Activated naive CD4-positive, alpha-beta T cell treated with anti-CD3 and anti-CD28 coated beads, Interleukin-2, amount 10 ng/mL, durations not matched to agents 7 days and 5 days (primary cell): ENCODE results near the gene SOBP.

Source experiments
- CTCF ChIA-PET: fragments of 350-600 bp; sonication (Branson Sonifier 250); formaldehyde crosslinking; loops from one replicate; lab custom pipeline; 2021; ENCODE audit warnings: antibody characterized with exemption; lab: Charles Lee
- DNase-seq: peaks from one replicate; pipeline ENCODE4 v3.0.0-alpha.2; 2020
- H3K27ac Mint-ChIP-seq: one replicate; pipeline ENCODE4 v1.8.0; 2021; ENCODE audit warnings: mild to moderate bottlenecking, moderate library complexity, mixed read lengths
- H3K27me3 Mint-ChIP-seq: one replicate; pipeline ENCODE4 v1.8.0; 2021; ENCODE audit warnings: mild to moderate bottlenecking, mixed read lengths
- H3K36me3 Mint-ChIP-seq: one replicate; pipeline ENCODE4 v1.8.0; 2021; ENCODE audit warnings: mixed read lengths
- H3K4me1 Mint-ChIP-seq: one replicate; pipeline ENCODE4 v1.8.0; 2021; ENCODE audit warnings: mixed read lengths
- H3K4me3 Mint-ChIP-seq: one replicate; pipeline ENCODE4 v1.8.0; 2021; ENCODE audit warnings: mild to moderate bottlenecking, moderate library complexity, mixed read lengths
- H3K9me3 Mint-ChIP-seq: one replicate; pipeline ENCODE4 v1.8.0; 2021; ENCODE audit warnings: mixed read lengths

The SOBP gene

DNA sequence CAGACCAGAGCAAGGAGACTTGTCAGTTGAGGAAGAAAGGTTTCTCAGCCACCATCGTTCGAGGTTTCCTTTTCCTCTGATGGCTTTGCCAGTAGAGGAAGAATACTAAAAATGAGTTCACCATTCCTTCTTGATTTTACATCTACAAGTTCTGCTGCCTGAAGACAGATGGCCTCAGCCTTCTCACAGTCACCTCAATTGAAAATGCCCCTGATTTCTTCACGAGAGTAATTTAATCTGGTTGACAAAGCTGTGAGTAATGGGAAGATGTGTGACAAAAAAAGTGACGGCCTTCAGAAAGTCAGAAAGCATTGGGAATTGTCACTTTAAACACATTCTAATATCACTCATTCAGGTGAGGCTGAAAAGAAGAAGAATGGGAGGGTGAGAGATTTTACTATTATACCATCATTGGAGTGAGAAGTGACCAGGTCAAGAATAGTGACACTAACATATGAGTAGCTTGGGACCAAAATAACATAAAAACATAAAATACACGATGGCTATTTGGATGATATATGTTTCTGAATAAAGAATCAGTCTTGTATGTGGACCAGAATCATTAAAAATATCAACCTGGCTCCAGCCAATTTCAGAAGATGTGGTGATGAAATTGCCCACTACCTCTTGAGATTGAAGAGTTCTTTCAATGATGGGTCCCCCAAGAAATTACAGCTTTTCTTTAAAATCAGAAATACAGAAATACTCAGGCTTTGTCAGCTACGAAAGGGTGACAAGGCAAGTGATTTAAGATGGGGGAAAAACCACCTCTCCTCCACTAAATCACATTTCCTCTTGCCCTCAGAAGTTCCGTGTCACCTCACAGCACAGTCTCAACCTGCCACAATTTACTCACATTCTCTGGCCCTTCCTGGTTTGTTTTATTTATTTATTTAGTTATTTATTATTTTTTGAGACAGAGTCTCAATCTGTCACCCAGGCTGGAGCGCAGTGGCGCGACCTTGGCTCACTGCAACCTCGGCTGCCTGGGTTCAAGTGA is 147.7 kb downstream of the SOBP start:
- H3K27ac Mint-ChIP-seq, result no peak overlapping the region
- CTCF ChIA-PET, result interaction anchor here (0.9 kb wide), 1 partner anchor 10 kb away, joined by 3 read pairs; no protein-coding TSS in a partner anchor
- H3K9me3 Mint-ChIP-seq, result no peaks in the 10 kb centered on the region
- H3K36me3 Mint-ChIP-seq, result no peaks in the 10 kb centered on the region
- peaks cover 89% of the 10 kb centered on the region for H3K27me3 Mint-ChIP-seq
- peaks cover 7% of the 10 kb centered on the region for H3K4me1 Mint-ChIP-seq
- H3K4me3 Mint-ChIP-seq, result no peak overlapping the region
- DNase-seq, result no peak

- no peaks in the 10 kb centered on the region for H3K9me3 Mint-ChIP-seq
- peaks cover 80% of the 10 kb centered on the region for H3K27me3 Mint-ChIP-seq
- H3K36me3 Mint-ChIP-seq, result no peaks in the 10 kb centered on the region
- peaks cover 4% of the 10 kb centered on the region for H3K4me1 Mint-ChIP-seq
- DNase-seq, result no peak
- CTCF ChIA-PET, result interaction anchor here (0.6 kb wide), 1 partner anchor 17 kb away, joined by 3 read pairs; no protein-coding TSS in a partner anchor
- no peak overlapping the region for H3K4me3 Mint-ChIP-seq
- H3K27ac Mint-ChIP-seq, result no peak overlapping the region
These were observed 148.6 kb downstream of the SOBP start for GRCh38 chr6:107638493-107638892.

- no peaks in the 10 kb centered on the region for H3K36me3 Mint-ChIP-seq
- peaks cover 76% of the 10 kb centered on the region for H3K27me3 Mint-ChIP-seq
- H3K4me3 Mint-ChIP-seq, result no peak overlapping the region
- no peak for DNase-seq
- CTCF ChIA-PET, result no interaction called here
- H3K27ac Mint-ChIP-seq, result no peak overlapping the region
- H3K4me1 Mint-ChIP-seq, result no peaks in the 10 kb centered on the region
- H3K9me3 Mint-ChIP-seq, result no peaks in the 10 kb centered on the region
These were observed 149.6 kb downstream of the SOBP start for GRCh38 chr6:107639511-107639910.

DNA sequence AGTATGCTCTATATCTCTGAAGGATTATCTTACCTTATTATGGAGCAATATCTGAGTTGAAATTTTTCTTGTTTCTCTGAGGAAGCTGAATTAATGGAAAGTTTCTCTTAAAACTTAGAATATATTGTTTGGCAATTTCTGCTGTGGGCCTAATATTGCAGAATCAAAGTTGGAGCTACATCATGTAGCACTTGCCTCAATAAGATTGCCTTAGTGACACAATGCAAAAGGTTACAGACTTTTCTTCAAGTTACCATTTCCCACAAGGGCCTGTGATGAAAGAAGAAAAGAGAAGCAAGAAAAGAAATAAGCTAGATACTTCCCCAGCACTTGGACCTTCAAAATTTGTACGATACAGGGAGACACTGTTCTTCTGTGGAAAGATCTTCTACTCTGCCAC is 151.2 kb downstream of the SOBP start:
- CTCF ChIA-PET, result no interaction called here
- Mint-ChIP-seq H3K4me1 (no peaks in the 10 kb centered on the region), H3K27me3 (peaks cover 67% of the 10 kb centered on the region), H3K4me3 (no peak overlapping the region), H3K36me3 (no peaks in the 10 kb centered on the region), H3K27ac (no peak overlapping the region), H3K9me3 (no peaks in the 10 kb centered on the region)
- no peak for DNase-seq

DNA sequence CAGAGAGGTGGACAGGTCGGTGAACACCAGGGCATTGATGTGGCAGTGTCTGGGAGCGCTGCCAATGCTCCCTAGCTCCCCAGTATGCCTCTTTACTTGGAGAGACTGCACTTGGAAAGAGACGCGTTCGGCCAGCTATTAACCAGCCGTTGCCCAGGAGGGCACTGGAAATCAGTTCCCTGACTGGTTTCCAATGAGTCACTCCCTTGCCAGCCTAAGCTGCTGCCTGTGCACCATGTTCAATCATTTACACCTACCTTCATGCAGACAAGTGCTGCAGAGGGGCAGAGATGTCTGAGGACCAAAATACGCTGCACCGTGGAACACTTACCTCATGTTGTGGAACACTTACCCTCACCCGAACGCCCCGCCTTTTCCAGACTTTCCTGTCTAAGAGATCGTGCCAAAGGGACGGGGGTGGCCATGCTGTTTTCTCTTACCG is 151.6 kb downstream of the SOBP start:
- Mint-ChIP-seq H3K4me3 (no peak overlapping the region), H3K9me3 (no peaks in the 10 kb centered on the region)

DNA sequence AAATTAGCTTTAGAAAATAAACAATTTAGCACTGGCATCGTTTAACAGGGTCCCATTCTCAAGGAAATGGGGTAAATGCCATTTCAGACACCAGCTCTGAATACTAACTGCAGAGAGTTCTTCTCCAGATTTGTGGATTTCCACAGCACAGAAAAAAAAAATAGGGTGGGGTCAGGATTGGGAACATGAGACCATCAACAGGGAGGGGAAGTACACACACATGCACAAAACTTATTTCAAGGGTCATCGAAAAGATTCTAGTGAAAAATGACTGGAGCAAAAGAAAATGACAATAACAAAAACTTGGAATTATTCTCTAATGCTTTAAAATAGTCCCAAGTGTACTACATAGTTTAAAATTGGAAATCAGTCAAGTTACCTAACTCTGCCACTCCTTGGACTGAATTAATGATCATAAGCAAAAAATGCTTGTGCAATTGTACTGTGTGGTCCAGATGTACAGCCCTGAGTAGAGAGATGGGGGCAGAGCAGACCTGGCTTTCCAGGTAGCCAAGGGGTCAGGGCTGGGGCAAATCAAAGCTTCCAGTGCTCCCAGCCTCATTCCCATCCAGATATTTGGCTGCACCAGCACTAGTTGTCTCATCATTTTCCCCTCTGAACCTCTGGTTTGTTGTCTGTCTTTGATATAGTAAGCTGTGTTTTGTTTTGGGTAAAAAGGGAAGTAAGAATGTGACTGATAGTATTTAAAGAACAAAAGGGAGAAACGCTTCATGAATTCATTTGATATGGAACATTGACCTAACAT is 152.4 kb downstream of the SOBP start:
- peaks cover 65% of the 10 kb centered on the region for H3K27me3 Mint-ChIP-seq
- H3K4me3 Mint-ChIP-seq, result no peak overlapping the region
- CTCF ChIA-PET, result interaction anchor here (1.2 to 1.8 kb wide), 3 partner anchors 11 to 29 kb away, joined by 3 to 6 read pairs (median 4); no protein-coding TSS in a partner anchor
- no peaks in the 10 kb centered on the region for H3K9me3 Mint-ChIP-seq
- H3K4me1 Mint-ChIP-seq, result no peaks in the 10 kb centered on the region
- no peak overlapping the region for H3K27ac Mint-ChIP-seq
- DNase-seq, result no peak
- no peaks in the 10 kb centered on the region for H3K36me3 Mint-ChIP-seq

More for the DNA sequence above, 151.6 kb downstream of the SOBP start:
- Mint-ChIP-seq H3K27ac (no peak overlapping the region), H3K4me1 (no peaks in the 10 kb centered on the region), H3K36me3 (no peaks in the 10 kb centered on the region), H3K27me3 (peaks cover 67% of the 10 kb centered on the region)
- no peak for DNase-seq
- CTCF ChIA-PET, result no interaction called here

DNA sequence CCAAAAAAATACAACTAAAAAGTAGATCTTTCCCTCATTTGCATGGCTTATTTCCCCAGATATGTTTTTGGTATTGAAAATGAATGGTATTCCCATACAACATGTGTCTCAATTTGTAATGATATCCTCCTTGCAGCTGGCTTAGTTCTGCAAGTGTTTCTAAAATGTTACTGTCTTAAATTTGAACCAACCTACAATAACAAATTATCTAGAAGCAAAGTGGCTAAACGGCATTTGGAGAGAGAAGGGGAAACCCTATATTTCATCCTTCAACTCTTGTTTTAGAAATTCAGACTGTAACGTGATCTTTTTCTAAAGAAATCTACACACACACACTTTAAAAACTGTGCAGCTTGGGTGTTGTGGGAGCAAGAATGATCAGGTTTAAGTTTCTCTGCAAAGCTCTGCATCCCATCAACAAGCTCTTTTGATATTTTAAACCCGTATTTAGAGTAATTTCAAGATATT is 153.0 kb downstream of the SOBP start:
- Mint-ChIP-seq H3K9me3 (no peaks in the 10 kb centered on the region), H3K36me3 (no peaks in the 10 kb centered on the region), H3K27me3 (peaks cover 66% of the 10 kb centered on the region), H3K4me1 (no peaks in the 10 kb centered on the region), H3K4me3 (no peak overlapping the region), H3K27ac (no peak overlapping the region)
- CTCF ChIA-PET, result interaction anchor here (1.2 to 1.8 kb wide), 3 partner anchors 10 to 28 kb away, joined by 3 to 6 read pairs (median 4); no protein-coding TSS in a partner anchor
- DNase-seq, result no peak

- Mint-ChIP-seq H3K4me1 (no peaks in the 10 kb centered on the region), H3K4me3 (no peak overlapping the region), H3K27ac (no peak overlapping the region), H3K36me3 (no peaks in the 10 kb centered on the region), H3K9me3 (no peaks in the 10 kb centered on the region), H3K27me3 (peaks cover 53% of the 10 kb centered on the region)
- CTCF ChIA-PET, result interaction anchor here (0.6 kb wide), 1 partner anchor 531 kb away, joined by 6 read pairs; no protein-coding TSS in a partner anchor
- DNase-seq, result no peak
These were observed 154.6 kb downstream of the SOBP start for GRCh38 chr6:107644513-107644912.

DNA sequence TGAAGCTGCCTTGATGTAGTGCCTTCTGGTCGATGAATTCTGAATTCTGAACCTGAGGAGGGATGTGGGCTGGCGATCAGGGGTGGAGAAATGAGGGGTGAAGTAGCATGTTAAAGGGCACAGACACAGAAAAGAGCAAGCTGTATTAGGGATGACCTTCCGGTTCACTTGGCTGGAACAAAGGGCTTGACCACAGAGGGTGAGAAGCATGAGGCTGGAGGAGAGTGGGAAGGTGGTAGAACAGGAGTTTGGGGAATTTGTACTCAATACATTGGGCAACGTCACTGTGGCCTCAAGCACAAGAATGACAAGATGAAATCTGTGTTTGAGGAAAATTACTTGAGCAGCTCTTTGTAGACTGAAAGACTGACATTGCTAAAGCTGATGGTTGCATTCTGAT is 155.8 kb downstream of the SOBP start:
- CTCF ChIA-PET, result no interaction called here
- no peaks in the 10 kb centered on the region for H3K4me1 Mint-ChIP-seq
- DNase-seq, result no peak
- H3K36me3 Mint-ChIP-seq, result no peaks in the 10 kb centered on the region
- no peak overlapping the region for H3K27ac Mint-ChIP-seq
- no peaks in the 10 kb centered on the region for H3K9me3 Mint-ChIP-seq
- no peak overlapping the region for H3K4me3 Mint-ChIP-seq
- peaks cover 41% of the 10 kb centered on the region for H3K27me3 Mint-ChIP-seq

DNA sequence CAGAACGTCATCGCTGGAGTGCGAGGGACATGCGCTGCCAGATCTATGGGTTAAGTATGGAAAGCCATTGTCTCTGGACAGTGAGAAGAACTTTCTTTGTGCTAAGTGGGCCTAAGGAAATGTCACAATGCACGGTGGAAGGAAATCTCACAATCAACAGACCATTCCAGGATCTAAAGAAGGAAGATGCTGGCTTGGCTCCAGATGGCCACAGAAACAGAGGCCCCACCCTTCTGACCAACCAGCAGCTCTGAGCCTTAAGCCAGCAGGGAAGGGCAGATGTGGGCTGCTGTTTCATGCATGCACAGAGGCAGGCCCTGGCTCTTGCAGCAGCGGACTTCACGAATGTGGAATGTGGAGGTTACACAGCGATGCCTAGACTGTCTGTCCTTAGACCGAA is 156.3 kb downstream of the SOBP start:
- H3K36me3 Mint-ChIP-seq, result no peaks in the 10 kb centered on the region
- CTCF ChIA-PET, result no interaction called here
- no peaks in the 10 kb centered on the region for H3K9me3 Mint-ChIP-seq
- no peak overlapping the region for H3K27ac Mint-ChIP-seq
- peaks cover under 1% of the 10 kb centered on the region for H3K4me1 Mint-ChIP-seq
- DNase-seq, result no peak
- H3K27me3 Mint-ChIP-seq, result peaks cover 37% of the 10 kb centered on the region
- H3K4me3 Mint-ChIP-seq, result no peak overlapping the region

DNA sequence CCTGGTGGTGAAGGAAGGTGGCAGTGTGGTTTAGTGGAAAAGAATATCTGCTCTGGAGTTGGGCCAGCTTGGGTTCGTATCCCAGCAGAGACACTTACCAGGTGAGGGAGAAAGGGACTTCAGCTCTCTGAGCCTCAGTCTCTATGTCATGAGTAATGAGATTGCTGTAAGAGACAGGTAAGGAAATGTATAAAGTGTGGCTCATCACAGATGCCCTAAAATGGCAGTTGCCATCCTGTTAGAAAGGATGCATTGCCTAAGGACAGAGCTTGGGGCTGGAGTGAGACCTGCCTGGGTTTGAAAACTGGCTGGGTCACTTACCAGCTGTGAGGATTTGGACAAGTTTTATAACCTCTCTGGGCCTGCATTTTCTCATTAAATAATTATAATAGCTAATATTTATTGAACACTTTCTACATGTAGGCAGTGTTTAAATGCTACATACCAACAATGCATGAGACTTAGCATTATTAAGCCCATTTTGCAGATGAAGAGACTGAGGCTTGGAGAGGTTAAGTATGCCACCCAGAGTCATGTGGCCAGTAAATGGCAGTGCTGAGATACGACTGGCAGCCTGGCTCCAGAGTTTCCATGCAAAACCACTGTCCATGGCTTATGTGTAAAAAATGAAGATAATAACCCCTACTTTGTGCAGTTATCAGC is 157.0 kb downstream of the SOBP start:
- no peak for DNase-seq
- Mint-ChIP-seq H3K36me3 (no peaks in the 10 kb centered on the region), H3K27ac (no peak overlapping the region), H3K27me3 (peaks cover 36% of the 10 kb centered on the region), H3K4me3 (no peak overlapping the region), H3K4me1 (peaks cover 3% of the 10 kb centered on the region), H3K9me3 (no peaks in the 10 kb centered on the region)
- CTCF ChIA-PET, result interaction anchor here (1.2 kb wide), 1 partner anchor 10 kb away, joined by 3 read pairs; no protein-coding TSS in a partner anchor

- H3K36me3 Mint-ChIP-seq, result no peaks in the 10 kb centered on the region
- no peak for DNase-seq
- H3K27me3 Mint-ChIP-seq, result peaks cover 31% of the 10 kb centered on the region
- H3K4me1 Mint-ChIP-seq, result peaks cover 3% of the 10 kb centered on the region
- H3K9me3 Mint-ChIP-seq, result no peaks in the 10 kb centered on the region
- CTCF ChIA-PET, result interaction anchor here (1.2 kb wide), 1 partner anchor 10 kb away, joined by 3 read pairs; no protein-coding TSS in a partner anchor
- no peak overlapping the region for H3K27ac Mint-ChIP-seq
- no peak overlapping the region for H3K4me3 Mint-ChIP-seq
These were observed 157.6 kb downstream of the SOBP start for GRCh38 chr6:107647439-107647948.

DNA sequence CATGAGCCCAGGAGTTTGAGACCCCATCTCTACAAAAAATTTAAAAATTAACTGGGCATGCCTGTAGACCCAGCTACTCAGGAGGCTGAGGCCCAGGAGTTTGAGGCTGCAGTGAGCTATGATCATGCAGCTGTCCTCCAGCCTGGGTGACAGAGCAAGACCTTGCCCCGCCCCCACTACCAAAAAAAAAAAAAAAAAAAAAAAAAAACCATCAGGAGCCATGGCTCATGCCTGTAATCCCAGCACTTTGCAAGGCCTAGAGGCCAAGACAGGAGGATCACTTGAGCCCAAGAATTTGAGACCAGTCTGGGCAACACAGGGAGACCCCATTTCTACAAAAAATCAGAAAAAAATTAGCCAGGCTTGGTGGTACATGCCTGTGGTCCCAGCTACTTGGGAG is 159.1 kb downstream of the SOBP start:
- H3K4me1 Mint-ChIP-seq, result peaks cover 3% of the 10 kb centered on the region
- H3K27me3 Mint-ChIP-seq, result peaks cover 31% of the 10 kb centered on the region
- H3K27ac Mint-ChIP-seq, result no peak overlapping the region

More for the DNA sequence above, 159.1 kb downstream of the SOBP start:
- DNase-seq, result no peak
- H3K4me3 Mint-ChIP-seq, result no peak overlapping the region
- CTCF ChIA-PET, result interaction anchor here (0.7 kb wide), 1 partner anchor 24 kb away, joined by 4 read pairs; no protein-coding TSS in a partner anchor
- H3K9me3 Mint-ChIP-seq, result no peaks in the 10 kb centered on the region
- H3K36me3 Mint-ChIP-seq, result no peaks in the 10 kb centered on the region
